ENCODE measurements around the gene SUMO2.

SUMO2 gene

DNA sequence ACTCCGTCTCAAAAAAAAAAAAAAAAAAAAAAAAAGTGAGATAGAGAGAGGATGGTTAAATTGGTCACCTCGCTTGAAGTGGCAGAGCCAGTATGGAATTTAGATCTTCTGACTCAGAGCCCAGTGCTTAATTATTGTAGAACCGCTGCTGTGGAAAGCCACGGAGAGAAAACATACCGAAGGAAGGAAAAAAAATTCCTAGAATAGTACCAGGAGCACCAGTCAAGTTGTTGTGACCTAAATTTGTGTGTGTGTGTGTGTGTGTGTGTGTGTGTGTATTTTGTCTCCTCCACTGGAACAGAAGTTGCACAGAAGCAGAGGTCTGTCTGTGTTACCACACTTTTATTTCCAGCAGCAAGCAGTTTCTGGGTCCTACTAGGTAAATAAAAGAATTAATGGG lies 12.1 kb upstream of the SUMO2 start:
- no peaks in the 10 kb centered on the region for H3F3A ChIP-seq (ENCODE audit: insufficient read depth, low read length)
- no peaks in the 10 kb centered on the region for H3K4me1 ChIP-seq (ENCODE audit: insufficient read depth, low read length, severe bottlenecking)

DNA sequence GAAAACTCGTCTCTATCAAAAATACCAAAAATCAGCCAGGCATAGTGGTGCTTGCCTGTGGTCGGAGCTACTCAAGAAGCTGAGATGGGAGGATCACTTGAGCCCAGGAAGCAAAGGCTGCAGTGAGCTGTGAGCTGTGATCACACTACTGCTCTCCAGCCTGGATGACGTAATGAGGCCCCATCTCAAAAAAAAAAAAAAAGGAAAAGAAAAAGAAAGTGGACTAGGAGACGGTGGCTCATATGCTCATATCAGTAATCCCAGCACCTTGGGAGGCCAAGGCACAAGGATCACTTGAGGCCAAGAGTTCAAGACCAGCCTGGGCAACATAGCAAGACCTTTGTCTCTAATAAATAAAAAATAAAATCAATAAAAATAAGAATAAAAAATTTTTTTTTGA lies 8.8 kb upstream of the SUMO2 start:
- no peak overlapping the region for H3K9ac ChIP-seq (ENCODE audit: low read length)
- H3K4me2 ChIP-seq (ENCODE audit: low read length): no peak overlapping the region
- H3K4me1 ChIP-seq (ENCODE audit: insufficient read depth, low read length, severe bottlenecking): no peaks in the 10 kb centered on the region
- no peaks in the 10 kb centered on the region for H3K9me2 ChIP-seq (ENCODE audit: low read depth, low read length)
- no peak overlapping the region for H3K4me3 ChIP-seq (ENCODE audit: low read depth, low read length, poor library complexity, severe bottlenecking)
- H3K27me3 ChIP-seq (ENCODE audit: insufficient read depth, low read length): no peaks in the 10 kb centered on the region; the same call in 1 of the 2 replicates
- no peaks in the 10 kb centered on the region for H4K20me1 ChIP-seq (ENCODE audit: insufficient read depth, low read length)
- H3K27ac ChIP-seq (ENCODE audit: low read depth, low read length, poor library complexity, severe bottlenecking): no peak overlapping the region
- TF ChIP-seq, protein P1, sequence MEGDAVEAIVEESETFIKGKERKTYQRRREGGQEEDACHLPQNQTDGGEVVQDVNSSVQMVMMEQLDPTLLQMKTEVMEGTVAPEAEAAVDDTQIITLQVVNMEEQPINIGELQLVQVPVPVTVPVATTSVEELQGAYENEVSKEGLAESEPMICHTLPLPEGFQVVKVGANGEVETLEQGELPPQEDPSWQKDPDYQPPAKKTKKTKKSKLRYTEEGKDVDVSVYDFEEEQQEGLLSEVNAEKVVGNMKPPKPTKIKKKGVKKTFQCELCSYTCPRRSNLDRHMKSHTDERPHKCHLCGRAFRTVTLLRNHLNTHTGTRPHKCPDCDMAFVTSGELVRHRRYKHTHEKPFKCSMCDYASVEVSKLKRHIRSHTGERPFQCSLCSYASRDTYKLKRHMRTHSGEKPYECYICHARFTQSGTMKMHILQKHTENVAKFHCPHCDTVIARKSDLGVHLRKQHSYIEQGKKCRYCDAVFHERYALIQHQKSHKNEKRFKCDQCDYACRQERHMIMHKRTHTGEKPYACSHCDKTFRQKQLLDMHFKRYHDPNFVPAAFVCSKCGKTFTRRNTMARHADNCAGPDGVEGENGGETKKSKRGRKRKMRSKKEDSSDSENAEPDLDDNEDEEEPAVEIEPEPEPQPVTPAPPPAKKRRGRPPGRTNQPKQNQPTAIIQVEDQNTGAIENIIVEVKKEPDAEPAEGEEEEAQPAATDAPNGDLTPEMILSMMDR (IDR thresholded peaks at IDR 0.05; ENCODE audit: low read length): no peak
- TF ChIP-seq EZH2 (IDR thresholded peaks at IDR 0.05; ENCODE audit: borderline replicate concordance, low read length): no peak
- no peak overlapping the region for H2AFZ ChIP-seq (ENCODE audit: low read length)
- H3K79me2 ChIP-seq (ENCODE audit: insufficient read depth, low read length): no peaks in the 10 kb centered on the region
- no peaks in the 10 kb centered on the region for H3F3A ChIP-seq (ENCODE audit: insufficient read depth, low read length)
- H3K36me3 ChIP-seq (ENCODE audit: insufficient read depth, low read length): no peaks in the 10 kb centered on the region
- H3K9me3 ChIP-seq (ENCODE audit: low read length): no peaks in the 10 kb centered on the region

More for the DNA sequence above, 12.1 kb upstream of the SUMO2 start:
- Histone ChIP-seq H3K4me3 (ENCODE audit: low read depth, low read length, poor library complexity, severe bottlenecking) (no peak overlapping the region), H2AFZ (ENCODE audit: low read length) (no peak overlapping the region), H3K9me2 (ENCODE audit: low read depth, low read length) (no peaks in the 10 kb centered on the region), H3K27ac (ENCODE audit: low read depth, low read length, poor library complexity, severe bottlenecking) (no peak overlapping the region), H3K36me3 (ENCODE audit: insufficient read depth, low read length) (no peaks in the 10 kb centered on the region), H3K9me3 (ENCODE audit: low read length) (no peaks in the 10 kb centered on the region), H3K4me2 (ENCODE audit: low read length) (no peak overlapping the region), H4K20me1 (ENCODE audit: insufficient read depth, low read length) (no peaks in the 10 kb centered on the region), H3K79me2 (ENCODE audit: insufficient read depth, low read length) (no peaks in the 10 kb centered on the region), H3K9ac (ENCODE audit: low read length) (no peak overlapping the region), H3K27me3 (ENCODE audit: insufficient read depth, low read length) (no peaks in the 10 kb centered on the region)
- no peak for TF ChIP-seq EZH2 (IDR thresholded peaks at IDR 0.05; ENCODE audit: borderline replicate concordance, low read length)
- TF ChIP-seq, protein P1 (IDR thresholded peaks at IDR 0.05; ENCODE audit: low read length): no peak

DNA sequence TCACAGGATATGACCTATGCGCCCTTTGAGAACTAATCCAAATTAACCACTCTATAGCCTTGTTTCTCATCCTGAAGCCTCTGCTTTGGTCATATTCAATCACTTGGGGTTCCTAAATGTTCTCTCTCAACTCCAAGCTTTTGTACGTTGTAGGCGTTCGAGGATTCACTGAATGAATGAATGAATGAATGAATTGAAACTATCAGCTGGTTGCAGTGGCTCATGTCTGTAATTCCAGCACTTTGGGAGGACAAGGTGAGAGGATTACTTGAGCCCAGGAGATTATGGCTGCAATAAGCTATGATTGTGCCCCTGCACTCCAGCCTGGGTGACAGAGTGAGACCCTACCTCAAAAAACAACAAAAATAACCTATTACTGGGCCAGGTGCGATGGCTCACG lies 5.9 kb upstream of the SUMO2 start:
- Histone ChIP-seq H3K4me2 (ENCODE audit: low read length) (no peak overlapping the region), H3K4me1 (ENCODE audit: insufficient read depth, low read length, severe bottlenecking) (peaks cover under 1% of the 10 kb centered on the region), H3K27ac (ENCODE audit: low read depth, low read length, poor library complexity, severe bottlenecking) (no peak overlapping the region), H3K27me3 (ENCODE audit: insufficient read depth, low read length) (no peaks in the 10 kb centered on the region; the same call in 1 of the 2 replicates), H3K79me2 (ENCODE audit: insufficient read depth, low read length) (no peaks in the 10 kb centered on the region), H3K9me3 (ENCODE audit: low read length) (no peaks in the 10 kb centered on the region), H3F3A (ENCODE audit: insufficient read depth, low read length) (no peaks in the 10 kb centered on the region), H3K9ac (ENCODE audit: low read length) (no peak overlapping the region), H2AFZ (ENCODE audit: low read length) (no peak overlapping the region), H3K36me3 (ENCODE audit: insufficient read depth, low read length) (no peaks in the 10 kb centered on the region), H4K20me1 (ENCODE audit: insufficient read depth, low read length) (no peaks in the 10 kb centered on the region), H3K9me2 (ENCODE audit: low read depth, low read length) (no peaks in the 10 kb centered on the region), H3K4me3 (ENCODE audit: low read depth, low read length, poor library complexity, severe bottlenecking) (no peak overlapping the region)
- TF ChIP-seq EZH2 (IDR thresholded peaks at IDR 0.05; ENCODE audit: borderline replicate concordance, low read length): no peak
- TF ChIP-seq, protein P1 (IDR thresholded peaks at IDR 0.05; ENCODE audit: low read length): no peak

Measured in OCI-LY1 (cell line).